OCI-LY1 (cell line): ENCODE results near the gene TAS2R40.
"Not testable (repeated sequence)": the region's sequence is repeated elsewhere in the genome, so short reads cannot be mapped to it uniquely, and the experiment has no call there.

Experiments used
- H2AFZ ChIP-seq: fragments of 200-600 bp; sonication (generic), shearing (Covaris generic); 2 replicates; pipeline ENCODE4 v1.6.0; 2014; ENCODE audit warnings: antibody characterized with exemption, mild to moderate bottlenecking, low read length
- H3F3A ChIP-seq: fragments of 200-600 bp; sonication (generic), shearing (Covaris generic); 2 replicates; pipeline ENCODE4 v1.6.0; 2014; ENCODE audit warnings: mild to moderate bottlenecking, antibody characterized with exemption, low read length, moderate library complexity; ENCODE audit not compliant: insufficient read depth
- H3K27ac ChIP-seq: fragments of 200-600 bp; sonication (generic); 2 replicates; pipeline ENCODE4 v1.5.1; 2014; ENCODE audit warnings: low read length, mixed run types, mild to moderate bottlenecking, low read depth; ENCODE audit not compliant: poor library complexity, severe bottlenecking
- H3K27me3 ChIP-seq: fragments of 200-600 bp; sonication (generic); 2 replicates; pipeline ENCODE4 v1.6.0; 2014; ENCODE audit warnings: antibody characterized with exemption, mild to moderate bottlenecking, low read length, moderate library complexity; ENCODE audit not compliant: insufficient read depth
- H3K36me3 ChIP-seq: fragments of 200-600 bp; sonication (generic); 2 replicates; pipeline ENCODE4 v1.6.1; 2014; ENCODE audit warnings: mild to moderate bottlenecking, antibody characterized with exemption, low read length, moderate library complexity, mixed read lengths; ENCODE audit not compliant: insufficient read depth
- H3K4me1 ChIP-seq: fragments of 200-600 bp; sonication (generic); 2 replicates; pipeline ENCODE4 v1.5.1; 2014; ENCODE audit warnings: mild to moderate bottlenecking, low read length, moderate library complexity; ENCODE audit not compliant: insufficient read depth, severe bottlenecking
- H3K4me2 ChIP-seq: fragments of 200-600 bp; sonication (generic), shearing (Covaris generic); 2 replicates; pipeline ENCODE4 v1.6.1; 2014; ENCODE audit warnings: low read length
- H3K4me3 ChIP-seq: fragments of 200-600 bp; sonication (generic); 2 replicates; pipeline ENCODE4 v1.5.1; 2014; ENCODE audit warnings: low read length, low read depth, mild to moderate bottlenecking, mixed read lengths; ENCODE audit not compliant: poor library complexity, severe bottlenecking
- H3K79me2 ChIP-seq: fragments of 200-600 bp; shearing (Covaris generic); 2 replicates; pipeline ENCODE4 v1.6.1; 2016; ENCODE audit warnings: mixed run types, low read length, mixed read lengths; ENCODE audit not compliant: insufficient read depth
- H3K9ac ChIP-seq: fragments of 200-600 bp; sonication (generic), shearing (Covaris generic); 2 replicates; pipeline ENCODE4 v1.6.1; 2014; ENCODE audit warnings: mild to moderate bottlenecking, low read length, mixed read lengths
- H3K9me2 ChIP-seq: fragments of 200-600 bp; sonication (generic), shearing (Covaris generic); 2 replicates; pipeline ENCODE4 v1.6.1; 2014; ENCODE audit warnings: low read depth, mild to moderate bottlenecking, low read length, mixed read lengths
- H3K9me3 ChIP-seq: fragments of 200-600 bp; shearing (Covaris generic); 2 replicates; pipeline ENCODE4 v1.6.1; 2014; ENCODE audit warnings: low read length, mixed read lengths
- H4K20me1 ChIP-seq: fragments of 200-600 bp; sonication (generic), shearing (Covaris generic); 2 replicates; pipeline ENCODE4 v1.6.0; 2016; ENCODE audit warnings: mild to moderate bottlenecking, low read length; ENCODE audit not compliant: insufficient read depth
- EZH2 ChIP-seq: fragments of 200-600 bp; sonication (generic), shearing (Covaris generic); IDR thresholded peaks from 2 replicates; pipeline ENCODE4 v1.8.0; 2017; ENCODE audit warnings: borderline replicate concordance, mixed run types, mild to moderate bottlenecking, antibody characterized with exemption, low read length, moderate library complexity, mixed read lengths
- TF ChIP-seq, protein P1 (sequence below): fragments of 200-600 bp; sonication (generic), shearing (Covaris generic); IDR thresholded peaks from 2 replicates; pipeline ENCODE4 v1.5.1; 2017; ENCODE audit warnings: mild to moderate bottlenecking, antibody characterized with exemption, low read length, moderate library complexity, mixed read lengths

TAS2R40 gene

GRCh38 chr7:143177374-143178119 lies 44.3 kb upstream of the TAS2R40 start:
- no peaks in the 10 kb centered on the region for H3K9me2 ChIP-seq
- no peak overlapping the region for H3K27ac ChIP-seq
- H4K20me1 ChIP-seq: no peaks in the 10 kb centered on the region
- no peak for TF ChIP-seq EZH2
- TF ChIP-seq, protein P1, sequence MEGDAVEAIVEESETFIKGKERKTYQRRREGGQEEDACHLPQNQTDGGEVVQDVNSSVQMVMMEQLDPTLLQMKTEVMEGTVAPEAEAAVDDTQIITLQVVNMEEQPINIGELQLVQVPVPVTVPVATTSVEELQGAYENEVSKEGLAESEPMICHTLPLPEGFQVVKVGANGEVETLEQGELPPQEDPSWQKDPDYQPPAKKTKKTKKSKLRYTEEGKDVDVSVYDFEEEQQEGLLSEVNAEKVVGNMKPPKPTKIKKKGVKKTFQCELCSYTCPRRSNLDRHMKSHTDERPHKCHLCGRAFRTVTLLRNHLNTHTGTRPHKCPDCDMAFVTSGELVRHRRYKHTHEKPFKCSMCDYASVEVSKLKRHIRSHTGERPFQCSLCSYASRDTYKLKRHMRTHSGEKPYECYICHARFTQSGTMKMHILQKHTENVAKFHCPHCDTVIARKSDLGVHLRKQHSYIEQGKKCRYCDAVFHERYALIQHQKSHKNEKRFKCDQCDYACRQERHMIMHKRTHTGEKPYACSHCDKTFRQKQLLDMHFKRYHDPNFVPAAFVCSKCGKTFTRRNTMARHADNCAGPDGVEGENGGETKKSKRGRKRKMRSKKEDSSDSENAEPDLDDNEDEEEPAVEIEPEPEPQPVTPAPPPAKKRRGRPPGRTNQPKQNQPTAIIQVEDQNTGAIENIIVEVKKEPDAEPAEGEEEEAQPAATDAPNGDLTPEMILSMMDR: no peak
- no peak overlapping the region for H3K4me2 ChIP-seq
- no peaks in the 10 kb centered on the region for H3K4me1 ChIP-seq
- H3F3A ChIP-seq: no peaks in the 10 kb centered on the region
- H3K79me2 ChIP-seq: no peaks in the 10 kb centered on the region
- 0 out of 2 replicates have a peak, but pooled peaks cover 7% of the 10 kb centered on the region for H3K9me3 ChIP-seq
- no peak overlapping the region for H3K4me3 ChIP-seq
- no peaks in the 10 kb centered on the region for H3K36me3 ChIP-seq
- H3K9ac ChIP-seq: no peak overlapping the region
- H3K27me3 ChIP-seq: no peaks in the 10 kb centered on the region
- H2AFZ ChIP-seq: no peak overlapping the region

DNA sequence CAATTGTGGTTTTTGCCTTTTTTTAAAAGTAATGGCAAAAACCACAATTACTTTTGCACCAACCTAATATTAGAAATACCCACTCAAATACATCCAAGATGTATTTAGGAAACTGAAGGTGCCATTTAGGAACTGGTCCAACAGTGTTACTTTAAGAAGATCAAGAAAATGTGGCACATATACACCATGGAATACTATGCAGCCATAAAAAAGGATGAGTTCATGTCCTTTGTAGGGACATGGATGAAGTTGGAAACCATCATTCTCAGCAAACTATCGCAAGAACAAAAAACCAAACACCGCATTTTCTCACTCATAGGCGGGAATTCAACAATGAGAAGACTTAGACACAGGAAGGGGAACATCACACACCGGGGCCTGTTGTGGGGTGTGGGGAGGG lies 41.1 kb upstream of the TAS2R40 start:
- not testable (repeated sequence) for H3K9me2 ChIP-seq, H3K36me3 ChIP-seq, H3K9me3 ChIP-seq, H3K27me3 ChIP-seq, H3K4me3 ChIP-seq, H3K9ac ChIP-seq, H3K4me1 ChIP-seq, H2AFZ ChIP-seq, H3K27ac ChIP-seq, H3K4me2 ChIP-seq, H3F3A ChIP-seq, H4K20me1 ChIP-seq, H3K79me2 ChIP-seq

DNA sequence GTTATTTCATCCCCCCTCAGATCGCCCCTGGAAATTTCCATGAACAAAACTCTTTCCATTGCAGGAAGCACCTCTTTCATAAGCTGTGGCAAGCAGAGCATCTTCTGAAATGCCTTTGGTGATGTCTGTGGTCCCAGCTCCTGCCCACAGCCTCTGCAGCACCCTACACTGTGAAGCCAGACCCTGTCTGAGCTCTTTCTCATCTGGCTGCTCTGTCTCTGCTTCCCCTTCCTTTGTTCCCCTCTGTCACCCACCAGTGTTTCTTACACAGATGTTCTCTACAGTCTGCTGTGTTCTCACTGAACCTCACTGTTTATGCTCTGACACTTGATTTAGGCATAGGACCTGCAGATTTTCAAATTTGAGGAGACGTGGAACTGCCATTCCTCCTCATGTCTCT lies 40.5 kb upstream of the TAS2R40 start:
- Histone ChIP-seq H3K9me3 (0 out of 2 replicates have a peak, but pooled peaks cover 7% of the 10 kb centered on the region), H3F3A (no peaks in the 10 kb centered on the region), H3K4me2 (no peak overlapping the region), H4K20me1 (no peaks in the 10 kb centered on the region; the same call in 1 of the 2 replicates), H3K9me2 (0 out of 2 replicates have a peak, but pooled peaks cover 2% of the 10 kb centered on the region), H3K27ac (no peak overlapping the region), H3K27me3 (no peaks in the 10 kb centered on the region), H3K4me1 (no peaks in the 10 kb centered on the region), H3K79me2 (no peaks in the 10 kb centered on the region), H3K9ac (no peak overlapping the region), H2AFZ (no peak overlapping the region), H3K36me3 (no peaks in the 10 kb centered on the region), H3K4me3 (no peak overlapping the region)
- TF ChIP-seq, protein P1: no peak
- TF ChIP-seq EZH2: no peak

- Histone ChIP-seq H3K4me1 (no peaks in the 10 kb centered on the region), H3K36me3 (no peaks in the 10 kb centered on the region), H3K27me3 (no peaks in the 10 kb centered on the region), H4K20me1 (no peaks in the 10 kb centered on the region; the same call in 1 of the 2 replicates), H2AFZ (no peak within 1 kb of the TSS), H3K9me3 (0 out of 2 replicates have a peak, but pooled peaks cover 4% of the 10 kb centered on the region), H3F3A (no peaks in the 10 kb centered on the region), H3K79me2 (no peaks in the 10 kb centered on the region), H3K9me2 (0 out of 2 replicates have a peak, but pooled peaks cover 3% of the 10 kb centered on the region), H3K4me3 (no peak within 1 kb of the TSS), H3K4me2 (no peak within 1 kb of the TSS), H3K9ac (no peak within 1 kb of the TSS), H3K27ac (no peak within 1 kb of the TSS)
- TF ChIP-seq, protein P1: no peak
- TF ChIP-seq EZH2: no peak
Observed at GRCh38 chr7:143183024-143183423, 38.8 kb upstream of the TAS2R40 start, which contains the start of gene TAS2R39. Gene TAS2R39 (plus strand): TSS chr7:143183419. CDS start chr7:143183419, 0 bp downstream.
